GM18861 (cell line): ENCODE measurements around the gene DCAF5.
"Not testable (repeated sequence)": the region's sequence is repeated elsewhere in the genome, so short reads cannot be mapped to it uniquely, and the experiment has no call there.

Experiments used
- ATAC-seq: cut with Tn5 transposase; IDR thresholded peaks from one replicate; pipeline ENCODE4 v1.9.1; 2021; ENCODE audit not compliant: unreplicated experiment

DCAF5 gene

DNA sequence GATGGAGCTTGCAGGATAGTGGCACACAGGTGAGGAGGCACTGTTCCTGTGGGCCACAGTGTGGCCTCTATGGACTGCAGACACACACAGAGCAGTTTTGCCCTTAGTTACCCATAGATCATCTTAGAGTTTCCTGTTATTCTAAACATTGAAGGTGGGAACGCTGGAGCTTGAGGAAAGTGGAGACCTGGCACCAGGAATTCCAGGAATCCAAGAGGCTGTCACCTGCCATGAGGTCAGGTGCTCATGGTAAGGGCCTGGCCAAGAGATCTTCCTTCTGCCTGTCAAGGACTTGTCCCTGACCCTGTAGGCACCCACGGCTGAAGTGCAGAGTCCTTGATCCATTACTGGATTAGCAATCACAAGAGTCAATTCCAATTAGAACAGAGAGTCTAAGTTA is 108.6 kb downstream of the DCAF5 start:
- ATAC-seq: no peak

DNA sequence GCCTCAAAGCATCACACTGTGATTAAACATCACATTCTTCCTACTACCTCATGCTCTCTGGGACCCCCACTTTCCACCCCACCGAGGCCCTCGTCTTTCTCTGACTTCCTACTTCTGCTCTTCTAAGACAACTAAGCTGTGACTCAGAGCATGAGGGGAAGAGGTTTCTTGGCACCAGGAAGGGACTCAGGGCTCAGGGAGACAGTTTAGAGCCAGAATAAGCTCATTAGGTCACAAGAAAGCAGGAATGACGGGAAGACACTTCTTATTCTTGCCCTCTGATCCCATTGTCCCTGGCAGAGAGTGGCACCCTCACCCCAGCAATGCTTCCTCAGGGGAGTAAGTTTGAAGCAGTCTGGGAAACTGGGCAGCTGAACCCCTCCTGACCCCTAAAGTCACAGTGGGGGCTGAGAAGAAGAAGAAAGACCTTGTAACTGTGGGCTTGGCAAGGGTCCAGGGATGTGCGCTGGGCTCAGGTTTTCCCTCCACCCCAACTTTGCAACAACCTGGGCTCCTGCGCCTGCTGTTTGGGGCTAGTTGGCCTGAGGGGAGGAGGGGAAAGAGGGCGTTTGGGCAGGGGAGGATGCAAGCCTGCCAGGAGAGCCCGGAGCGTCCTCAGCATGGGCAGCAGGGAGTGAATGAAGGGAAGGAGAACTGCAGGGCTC is 109.2 kb downstream of the DCAF5 start:
- no peak for ATAC-seq

DNA sequence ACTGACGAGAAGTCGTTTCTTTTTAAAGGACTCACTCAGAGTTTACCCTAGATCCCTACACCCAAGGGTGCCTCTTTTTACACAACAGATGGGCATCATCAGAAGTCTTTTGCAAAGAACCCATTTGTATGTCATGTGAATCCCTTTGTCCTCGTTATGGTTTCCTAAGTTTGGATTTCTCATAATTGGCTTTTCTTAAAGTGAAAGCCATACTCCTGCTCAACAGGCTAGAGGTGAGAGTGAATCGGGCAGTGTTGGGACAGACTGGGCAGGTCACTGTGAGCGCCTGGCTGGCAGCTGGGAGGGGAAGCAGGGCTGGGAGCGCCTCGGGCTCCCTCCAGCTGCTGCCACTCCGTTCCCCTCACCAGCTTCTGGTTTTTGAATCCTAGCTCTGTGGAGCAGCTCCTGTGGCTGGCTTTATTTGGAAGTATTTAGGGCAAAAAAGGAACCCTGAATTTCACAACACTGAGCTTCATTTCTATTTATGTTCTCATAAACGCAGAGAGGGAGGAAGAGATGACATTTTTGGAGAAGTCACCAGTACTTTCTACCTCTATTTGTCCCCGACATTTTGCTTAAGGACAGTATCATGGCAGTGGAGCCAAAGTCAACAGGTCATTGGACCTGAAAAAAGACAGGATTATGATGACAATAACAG is 110.0 kb downstream of the DCAF5 start:
- ATAC-seq: no peak

DNA sequence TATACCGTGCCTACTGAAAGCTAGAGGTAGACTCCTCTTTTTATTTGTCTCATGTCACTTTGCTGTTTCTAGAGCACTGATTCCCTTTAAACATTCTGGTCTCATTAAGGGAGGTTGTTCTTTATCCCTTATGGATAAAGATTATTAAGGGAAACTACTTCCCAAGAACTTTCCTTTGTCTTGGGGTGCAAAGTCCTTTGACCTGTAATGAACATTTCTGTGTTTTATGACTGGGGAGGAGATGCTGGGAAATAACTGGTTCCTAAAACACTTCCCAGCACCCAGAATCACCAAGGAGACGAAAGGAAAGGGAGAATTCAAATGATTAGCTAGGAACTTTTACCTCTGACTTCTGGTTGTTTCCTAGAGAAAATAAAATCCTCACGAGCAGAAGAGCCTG is 110.6 kb downstream of the DCAF5 start:
- ATAC-seq: no peak

DNA sequence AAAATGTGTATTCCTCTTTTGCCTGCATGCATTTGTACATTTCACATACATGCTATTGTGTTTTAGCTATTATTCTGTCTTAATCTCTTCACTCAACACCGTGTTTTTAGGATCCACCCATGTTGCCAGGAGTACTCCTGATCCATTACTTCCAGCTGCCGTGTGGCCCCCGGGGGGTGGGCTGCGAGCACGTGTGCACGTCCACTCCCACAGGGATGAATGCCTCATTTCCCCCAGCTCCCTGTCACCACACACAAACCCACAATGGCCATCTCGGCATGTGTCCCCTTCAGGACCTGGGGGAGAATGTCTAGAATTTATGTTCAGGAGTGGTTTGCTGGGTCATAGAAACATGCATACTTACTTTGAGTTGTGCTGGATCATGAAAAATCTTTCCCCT is 111.1 kb downstream of the DCAF5 start:
- ATAC-seq: no peak

DNA sequence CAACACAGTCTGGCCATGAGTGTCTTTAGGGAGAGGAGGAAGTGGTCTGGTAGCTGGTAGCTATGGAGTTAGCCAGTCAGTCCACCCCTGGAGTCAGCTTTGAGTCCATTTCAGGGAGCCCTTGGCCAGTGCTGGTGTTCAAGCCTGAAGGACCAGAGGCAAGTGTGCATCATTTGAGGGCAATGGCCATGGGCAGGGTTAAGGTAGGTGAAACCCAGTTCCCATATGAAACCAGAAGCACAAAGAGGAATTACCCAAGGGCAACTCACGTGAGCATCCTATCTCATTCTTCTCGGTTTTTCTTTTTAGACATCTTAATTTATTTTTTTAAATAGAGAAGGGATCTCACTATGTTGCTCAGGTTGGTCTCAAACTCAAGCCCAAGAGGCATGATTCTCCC is 112.6 kb downstream of the DCAF5 start:
- no peak for ATAC-seq

DNA sequence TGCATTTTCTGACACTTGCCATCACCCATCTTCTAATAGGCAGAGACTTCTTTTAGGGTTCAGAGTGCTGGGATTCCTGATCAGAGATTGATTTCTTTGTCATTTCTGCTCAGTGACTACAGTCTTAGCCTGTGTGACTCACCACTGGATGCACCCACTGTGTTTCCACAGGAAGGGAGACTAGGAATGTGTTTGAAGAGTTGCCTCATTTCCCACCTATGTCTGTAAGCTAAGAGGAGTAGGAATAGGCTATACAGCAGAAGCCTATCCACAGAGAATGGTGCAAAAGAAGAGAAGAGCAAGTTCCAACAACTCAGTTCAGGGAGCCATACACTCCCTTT is 113.7 kb downstream of the DCAF5 start:
- ATAC-seq: no peak

DNA sequence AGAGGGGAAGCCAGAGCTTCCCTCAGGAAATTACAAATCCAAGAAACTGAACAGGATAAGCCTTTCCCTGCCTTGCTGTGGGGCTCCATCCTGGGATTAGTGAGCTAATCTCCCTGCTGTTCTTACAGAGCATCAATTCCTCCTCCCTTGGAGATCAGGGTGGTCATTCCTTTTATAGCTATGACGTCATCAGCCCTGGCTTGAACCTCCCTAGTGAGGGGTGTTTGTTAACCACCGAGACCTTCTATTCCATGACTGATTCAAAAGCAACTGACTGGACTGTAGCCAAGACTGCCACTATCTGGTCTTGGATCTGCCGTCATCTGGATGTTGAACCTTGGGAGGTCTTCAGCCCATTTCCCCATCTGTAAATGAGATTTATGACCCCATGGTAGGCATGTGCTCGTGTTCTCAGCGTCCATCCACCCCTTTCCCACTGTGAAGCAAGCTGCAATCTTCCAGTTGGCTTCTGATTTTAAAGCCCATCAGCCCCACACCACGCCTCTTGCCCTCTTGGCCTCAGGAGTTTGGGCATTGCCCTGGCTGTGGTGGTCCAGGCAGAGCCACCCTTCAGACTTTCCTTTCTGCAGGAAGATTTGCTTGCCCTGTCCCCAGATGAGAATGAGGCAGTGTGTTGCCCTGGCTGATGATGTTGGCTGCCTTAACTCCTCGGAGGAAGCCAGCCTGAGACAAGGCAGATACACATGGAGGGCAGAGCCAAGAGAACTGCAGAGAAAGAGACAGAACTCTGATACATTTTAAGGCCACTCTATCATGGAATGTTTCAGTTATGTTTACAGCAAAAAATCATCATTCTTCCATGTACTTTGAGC is 114.2 kb downstream of the DCAF5 start:
- ATAC-seq: no peak

DNA sequence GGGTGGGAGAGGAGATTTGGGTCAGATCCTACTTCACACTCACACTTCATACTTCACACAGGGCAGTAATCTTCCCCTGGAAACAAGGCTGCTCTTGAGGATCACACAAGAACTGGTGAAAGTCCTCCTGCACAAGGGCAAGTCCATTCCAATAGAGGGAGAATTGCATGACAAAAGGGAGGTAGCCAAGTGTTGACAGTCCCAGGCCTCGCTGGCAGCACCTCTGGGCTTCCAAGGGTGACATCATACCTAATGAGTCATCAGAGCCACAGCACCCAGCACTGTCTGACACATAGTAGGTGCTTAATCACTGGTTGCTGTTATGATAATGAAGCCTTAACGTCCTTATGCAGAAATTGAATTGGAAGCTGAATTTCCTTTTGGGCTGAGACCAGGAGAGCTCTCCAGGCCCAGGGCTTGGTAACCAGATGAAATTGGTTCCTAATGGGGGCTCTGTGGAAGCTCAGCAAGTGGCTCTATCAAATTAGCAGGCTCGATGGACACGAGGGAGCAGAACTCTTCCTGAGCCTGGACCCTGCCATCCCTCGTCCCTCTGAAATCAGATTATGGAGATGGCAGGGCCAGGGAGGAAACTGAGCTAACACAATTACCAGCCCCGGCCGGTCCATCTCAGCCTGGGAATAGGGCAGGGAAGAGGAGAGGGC is 115.0 kb downstream of the DCAF5 start:
- no peak for ATAC-seq

DNA sequence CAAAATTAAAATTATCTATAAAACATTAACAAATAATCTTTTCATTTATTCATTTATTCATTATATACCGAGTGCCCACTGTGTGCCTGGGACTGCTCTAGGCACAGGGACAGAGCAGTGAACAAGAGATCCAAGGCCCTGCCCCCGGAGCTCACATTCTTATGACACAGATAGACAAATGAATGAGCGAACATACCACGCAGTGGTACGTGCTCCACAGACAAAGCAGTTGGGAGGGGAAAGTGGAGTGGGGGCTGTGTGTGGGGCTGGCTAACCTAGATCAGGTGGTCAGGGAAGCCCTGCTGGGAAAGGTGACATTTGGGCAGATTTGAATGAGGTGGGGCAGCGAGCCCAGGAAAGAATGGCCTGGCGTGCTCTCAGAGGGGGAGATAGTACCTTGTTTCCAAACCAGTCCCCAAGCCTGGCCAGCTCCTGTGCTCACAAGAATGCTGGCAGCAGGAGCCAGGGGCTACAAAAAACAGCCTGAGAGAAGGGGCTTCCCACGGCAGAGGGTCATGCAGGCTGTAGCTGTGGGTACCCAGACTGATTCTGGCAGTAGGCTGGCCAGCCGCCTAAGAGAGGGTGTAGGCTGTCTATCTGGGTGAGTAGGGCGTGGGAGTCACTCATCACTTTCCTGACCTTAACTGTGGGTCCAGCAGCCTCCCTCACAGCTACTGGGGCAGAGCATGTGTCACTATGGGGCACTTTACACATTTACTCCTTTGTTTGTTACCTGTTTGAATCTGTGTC is 116.0 kb downstream of the DCAF5 start:
- no peak for ATAC-seq

DNA sequence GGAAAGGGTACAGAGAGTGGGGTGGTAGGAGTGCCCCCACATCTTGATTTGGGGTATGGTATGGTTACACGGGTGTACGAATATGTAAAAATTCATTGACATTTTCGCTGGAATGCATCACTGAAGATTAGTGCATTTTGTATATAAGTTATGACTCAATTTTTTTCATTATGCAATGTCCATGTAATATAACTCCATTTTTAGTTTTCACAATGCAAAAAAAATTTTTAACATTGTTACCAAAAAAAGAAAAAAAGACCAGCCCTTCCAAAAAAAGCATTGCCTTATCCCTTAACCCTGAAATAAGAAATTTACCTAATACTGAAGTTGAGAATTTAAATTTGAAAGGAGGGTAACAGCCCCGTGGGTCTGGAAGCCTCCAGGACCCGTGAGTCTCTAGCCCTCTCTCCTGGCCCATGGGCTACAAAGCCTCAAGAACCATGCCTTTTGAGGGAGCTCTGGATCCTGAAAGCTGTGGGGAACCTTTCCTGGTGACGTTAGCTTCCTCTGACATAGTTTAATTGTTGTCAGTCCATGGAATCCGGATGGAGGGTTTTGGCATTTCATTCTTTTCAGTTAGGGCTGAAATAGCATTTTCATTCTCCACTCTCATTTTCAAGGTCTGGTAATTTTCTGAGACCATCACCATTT is 118.2 kb downstream of the DCAF5 start:
- ATAC-seq: no peak

DNA sequence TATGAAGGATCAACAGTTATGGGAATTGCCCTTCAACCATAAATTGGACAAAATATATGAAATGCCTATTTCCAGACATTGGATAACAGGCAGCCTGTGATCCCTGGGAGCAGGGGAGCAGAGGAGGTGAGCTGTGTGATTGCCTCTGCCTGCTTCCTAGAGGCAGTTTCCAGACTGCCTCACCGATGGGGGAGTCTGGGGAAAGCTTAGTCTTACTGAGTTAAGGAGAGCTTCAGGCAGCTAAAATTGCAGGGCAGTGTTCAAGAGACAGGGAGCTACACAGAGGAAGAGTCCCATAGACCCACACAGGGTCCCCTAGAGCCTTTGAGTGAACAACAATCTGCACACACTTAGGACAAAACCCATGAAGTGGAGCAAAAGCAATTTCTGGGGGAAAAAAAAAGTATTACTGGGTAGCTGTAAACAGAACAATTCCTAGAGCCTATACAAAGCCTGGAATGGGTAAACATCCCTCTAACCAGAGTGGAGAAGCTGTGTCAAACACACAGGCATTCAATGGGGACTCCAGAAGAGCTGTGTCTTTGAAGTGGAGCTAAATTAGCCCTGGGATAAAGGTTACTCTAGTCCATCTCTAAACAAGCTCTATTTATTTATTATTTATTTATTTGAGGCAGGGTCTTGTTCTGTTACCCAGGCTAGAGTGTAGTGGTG is 125.5 kb downstream of the DCAF5 start:
- ATAC-seq: no peak

DNA sequence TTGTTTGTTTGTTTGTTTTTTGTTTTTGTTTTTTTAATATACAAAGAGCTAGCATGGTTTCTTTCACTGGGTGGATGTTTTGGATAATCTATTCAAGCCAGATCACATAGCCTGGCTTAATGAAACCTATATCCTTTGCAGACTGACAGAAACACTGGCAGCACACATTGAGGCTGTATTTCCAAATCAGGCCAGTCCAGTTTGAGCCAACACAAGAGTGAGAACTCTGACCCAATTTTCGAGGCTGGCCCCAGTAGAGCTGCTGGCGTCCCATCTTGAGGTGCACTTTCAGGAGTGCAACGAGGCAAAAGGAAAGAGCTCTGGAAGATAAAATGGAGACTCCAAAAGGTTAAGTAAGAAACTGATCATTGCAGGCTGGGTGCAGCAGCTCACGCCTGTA is 129.9 kb downstream of the DCAF5 start:
- no peak for ATAC-seq

DNA sequence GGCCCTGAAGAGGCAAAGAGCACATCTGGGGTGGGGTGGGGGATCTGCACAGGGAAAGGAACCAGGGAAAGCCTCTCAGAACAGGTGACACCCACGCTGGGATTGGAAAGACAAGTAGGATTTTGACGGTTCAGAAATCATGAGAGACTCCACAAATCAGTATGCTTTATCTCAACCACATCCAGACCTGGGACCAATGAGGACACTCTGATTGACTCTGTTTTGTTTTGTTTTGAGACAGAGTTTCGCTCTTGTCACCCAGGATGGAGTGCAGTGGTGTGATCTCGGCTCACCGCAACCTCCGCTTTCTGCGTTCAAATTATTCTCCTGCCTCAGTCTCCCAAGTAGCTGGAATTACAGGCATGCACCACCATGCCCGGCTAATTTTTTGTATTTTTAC is 130.8 kb downstream of the DCAF5 start:
- ATAC-seq: not testable (repeated sequence)

DNA sequence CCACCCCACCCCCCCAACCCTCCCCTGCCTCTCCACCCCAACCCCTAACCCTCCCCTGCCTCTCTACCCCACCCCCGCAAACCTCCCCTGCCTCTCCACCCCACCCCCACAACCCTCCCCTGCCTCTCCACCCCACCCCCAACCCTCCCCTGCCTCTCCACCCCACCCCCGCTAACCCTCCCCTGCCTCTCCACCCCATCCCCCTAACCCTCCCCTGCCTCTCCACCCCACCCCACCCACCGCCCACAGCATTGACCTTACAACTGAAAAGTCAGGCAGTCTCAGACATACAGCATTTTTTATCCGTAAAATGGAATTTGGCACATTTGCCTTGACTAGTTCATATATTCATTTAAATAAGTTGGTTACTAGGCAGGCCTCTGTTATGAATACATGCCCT is 135.2 kb downstream of the DCAF5 start:
- ATAC-seq: no peak

DNA sequence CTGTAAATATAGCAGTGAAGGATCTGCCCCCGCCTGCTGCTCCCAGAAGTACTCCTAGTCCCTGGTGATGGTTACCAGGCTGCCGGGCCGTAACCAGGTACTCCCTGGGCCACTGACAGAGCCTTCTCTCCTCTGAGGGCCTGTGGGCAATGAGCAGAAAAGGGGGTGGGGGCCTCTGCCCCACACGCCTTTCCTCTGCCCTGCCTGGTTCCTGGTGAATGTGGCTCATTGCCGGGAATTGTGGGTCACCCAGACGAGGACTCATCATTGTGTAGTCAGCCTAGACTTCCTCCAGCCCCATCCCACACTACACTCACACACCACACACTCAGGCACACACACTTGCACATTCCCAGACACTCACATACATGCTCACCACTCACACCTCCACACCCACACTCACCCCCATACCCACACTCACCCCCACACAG is 138.1 kb downstream of the DCAF5 start:
- ATAC-seq: no peak

DNA sequence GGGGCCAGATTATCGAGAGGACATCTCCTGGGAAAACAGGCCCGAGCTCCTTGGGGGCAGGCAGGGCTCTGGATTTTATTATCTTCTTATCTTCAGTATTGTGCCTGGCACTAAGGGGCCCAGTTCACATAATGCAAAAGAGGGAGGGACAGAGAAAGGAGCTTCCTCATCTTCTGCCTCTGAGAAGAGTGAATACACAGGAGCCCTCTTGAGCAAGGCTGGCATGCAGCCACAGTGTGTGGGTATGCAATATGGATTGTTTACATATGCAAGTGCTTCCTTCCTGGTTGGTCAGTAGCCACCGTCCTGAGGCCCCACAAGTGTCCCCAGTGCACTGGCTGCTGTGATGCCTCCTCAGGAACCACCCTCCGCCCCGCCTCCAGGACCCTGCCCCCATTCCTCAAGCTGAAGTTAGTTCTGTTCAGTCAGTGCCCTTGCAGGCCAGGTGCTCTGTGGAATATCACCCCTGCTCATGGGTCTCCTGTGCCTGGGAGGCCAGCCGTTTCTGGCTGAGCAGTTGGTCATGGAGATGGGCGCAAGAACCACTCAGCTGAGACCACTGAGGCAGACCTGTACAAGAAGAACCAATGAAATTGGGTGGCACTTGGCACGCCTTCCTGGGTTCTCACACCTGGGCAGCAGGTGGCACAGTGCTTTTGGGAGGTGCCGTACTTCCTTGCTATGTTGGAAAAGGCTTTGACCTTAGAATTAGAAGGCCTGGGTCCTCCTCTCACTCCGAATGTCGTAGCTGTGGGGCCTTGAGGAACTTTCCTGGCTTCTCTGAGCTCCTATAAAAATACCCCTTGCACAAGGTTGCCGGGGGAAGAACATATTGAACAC is 138.8 kb downstream of the DCAF5 start:
- no peak for ATAC-seq

DNA sequence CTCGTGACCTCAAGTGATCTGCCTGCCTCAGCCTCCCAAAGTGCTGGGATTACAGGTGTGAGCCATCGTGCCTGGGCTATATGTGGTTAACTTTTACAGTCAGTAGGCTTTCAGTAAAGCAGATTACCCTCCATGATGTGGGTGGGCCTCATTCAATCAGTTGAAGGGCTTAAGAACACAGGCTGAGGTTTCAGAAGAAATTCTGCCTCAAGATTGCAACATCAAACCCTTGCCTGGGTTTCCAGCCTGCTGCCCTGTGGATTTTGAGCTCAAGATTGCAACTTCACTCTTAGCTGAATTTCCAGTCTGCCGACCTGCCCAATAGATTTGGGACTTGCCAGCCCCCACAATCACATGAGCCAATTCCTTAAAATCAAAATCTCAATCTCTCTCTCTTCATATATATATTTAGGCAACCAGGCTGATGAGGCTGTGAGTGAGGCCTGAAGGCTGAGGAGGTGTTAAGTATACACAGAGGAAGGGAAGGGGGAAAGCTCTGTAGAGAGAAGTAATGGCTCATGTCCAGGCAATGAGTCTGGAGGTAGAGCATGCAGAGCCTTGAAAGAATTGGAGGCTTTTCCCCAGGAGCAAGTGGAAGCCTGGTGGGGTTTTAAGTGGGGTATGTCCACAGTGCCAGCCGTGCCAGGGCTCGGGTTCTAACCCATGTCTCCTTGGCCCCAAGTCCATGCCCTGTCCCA is 140.5 kb downstream of the DCAF5 start:
- no peak for ATAC-seq
